Osteoblast (primary cell): ENCODE data around the gene SEMA4F. TPM values are rescaled to one million over a fixed set of nuclear protein-coding genes. Genes with fewer than 3 reads are reported as not detected.
A peak's percentile ranks its signal among the peaks of the same experiment; 100 is the strongest.

Experiments
- DNase-seq: peaks from one replicate; pipeline ENCODE4 v3.0.0; 2011; ENCODE audit warnings: low spot score, mixed read lengths; ENCODE audit not compliant: insufficient read length; ENCODE audit errors: missing footprints
- H2AFZ ChIP-seq: 2 replicates; pipeline ENCODE4 v1.6.0; 2011; ENCODE audit warnings: mild to moderate bottlenecking, low read length
- H3K27ac ChIP-seq: 2 replicates; pipeline ENCODE4 v1.5.1; 2011; ENCODE audit warnings: mild to moderate bottlenecking, low read depth, low read length, moderate library complexity
- H3K27me3 ChIP-seq: 2 replicates; pipeline ENCODE4 v1.6.0; 2012; ENCODE audit warnings: mild to moderate bottlenecking, control low read depth, inconsistent platforms, low read length, moderate library complexity; ENCODE audit not compliant: insufficient read depth
- H3K36me3 ChIP-seq: 2 replicates; pipeline ENCODE4 v1.5.1; 2011; ENCODE audit warnings: mild to moderate bottlenecking, low read length, control low read depth, moderate library complexity; ENCODE audit not compliant: insufficient read depth
- H3K4me1 ChIP-seq: 2 replicates; pipeline ENCODE4 v1.5.1; 2011; ENCODE audit warnings: mild to moderate bottlenecking, low read length, control low read depth, moderate library complexity; ENCODE audit not compliant: insufficient read depth
- H3K4me2 ChIP-seq: 2 replicates; pipeline ENCODE4 v1.6.0; 2011; ENCODE audit warnings: mild to moderate bottlenecking, low read length; ENCODE audit not compliant: insufficient read depth
- H3K4me3 ChIP-seq: fragments of 200-600 bp; sonication (generic); 3 replicates; pipeline ENCODE4 v1.5.1; 2012; ENCODE audit warnings: mild to moderate bottlenecking, low read length, inconsistent platforms; ENCODE audit not compliant: insufficient read depth
- H3K79me2 ChIP-seq: 2 replicates; pipeline ENCODE4 v1.6.0; 2012; ENCODE audit warnings: mild to moderate bottlenecking, low read length, control low read depth, inconsistent platforms; ENCODE audit not compliant: insufficient read depth
- H3K9me3 ChIP-seq: 2 replicates; pipeline ENCODE4 v1.5.1; 2011; ENCODE audit warnings: low read depth, low read length, control low read depth
- H4K20me1 ChIP-seq: 2 replicates; pipeline ENCODE4 v1.6.0; 2012; ENCODE audit warnings: mild to moderate bottlenecking, low read length, control low read depth; ENCODE audit not compliant: insufficient read depth
- total RNA-seq: library from RNA; depleted of rRNA; stranded (reverse); fragments of >200 nt; gene quantifications from 2 replicates; pipeline ENCODE4 v1.2.3, GENCODE V29; 2012
- TF ChIP-seq, protein P1 (sequence below): IDR thresholded peaks from 2 replicates; pipeline ENCODE4 v1.5.1; 2011; ENCODE audit warnings: mild to moderate bottlenecking, low read depth, low read length, moderate library complexity; ENCODE audit errors: extremely low read depth

Gene SEMA4F
- total RNA-seq, 1 donor, result 7.2 TPM

DNA sequence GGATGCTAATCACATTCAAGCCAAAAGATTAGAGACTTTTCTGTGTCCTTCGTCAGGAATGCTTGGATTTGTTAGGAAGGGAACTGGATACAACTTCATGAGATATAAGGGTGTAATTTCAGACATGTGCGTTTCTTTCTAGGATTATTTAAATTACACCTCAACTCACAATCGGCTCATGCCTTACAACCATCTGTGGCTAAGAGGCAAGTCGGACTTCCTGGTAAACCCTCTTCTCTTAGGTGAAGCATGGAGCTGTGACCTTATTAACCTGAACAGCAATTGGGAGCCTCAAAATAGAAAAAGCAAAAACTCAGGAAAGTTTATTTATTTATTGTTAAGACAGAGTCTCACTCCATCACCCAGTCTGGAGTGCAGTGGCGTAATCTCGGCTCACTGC lies 61.8 kb downstream of the SEMA4F start:
- H3K27me3 ChIP-seq, result peaks cover 14% of the 10 kb centered on the region
- H4K20me1 ChIP-seq, result no peaks in the 10 kb centered on the region
- H2AFZ ChIP-seq, result peak overlapping the region; percentile 93
- H3K9me3 ChIP-seq, result no peaks in the 10 kb centered on the region
- peak overlapping the region; percentile 76 for H3K4me3 ChIP-seq
- TF ChIP-seq, protein P1, sequence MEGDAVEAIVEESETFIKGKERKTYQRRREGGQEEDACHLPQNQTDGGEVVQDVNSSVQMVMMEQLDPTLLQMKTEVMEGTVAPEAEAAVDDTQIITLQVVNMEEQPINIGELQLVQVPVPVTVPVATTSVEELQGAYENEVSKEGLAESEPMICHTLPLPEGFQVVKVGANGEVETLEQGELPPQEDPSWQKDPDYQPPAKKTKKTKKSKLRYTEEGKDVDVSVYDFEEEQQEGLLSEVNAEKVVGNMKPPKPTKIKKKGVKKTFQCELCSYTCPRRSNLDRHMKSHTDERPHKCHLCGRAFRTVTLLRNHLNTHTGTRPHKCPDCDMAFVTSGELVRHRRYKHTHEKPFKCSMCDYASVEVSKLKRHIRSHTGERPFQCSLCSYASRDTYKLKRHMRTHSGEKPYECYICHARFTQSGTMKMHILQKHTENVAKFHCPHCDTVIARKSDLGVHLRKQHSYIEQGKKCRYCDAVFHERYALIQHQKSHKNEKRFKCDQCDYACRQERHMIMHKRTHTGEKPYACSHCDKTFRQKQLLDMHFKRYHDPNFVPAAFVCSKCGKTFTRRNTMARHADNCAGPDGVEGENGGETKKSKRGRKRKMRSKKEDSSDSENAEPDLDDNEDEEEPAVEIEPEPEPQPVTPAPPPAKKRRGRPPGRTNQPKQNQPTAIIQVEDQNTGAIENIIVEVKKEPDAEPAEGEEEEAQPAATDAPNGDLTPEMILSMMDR, result no peak
- H3K4me1 ChIP-seq, result peaks cover 13% of the 10 kb centered on the region
- no peak for DNase-seq
- H3K4me2 ChIP-seq, result peak overlapping the region; percentile 94
- H3K79me2 ChIP-seq, result no peaks in the 10 kb centered on the region
- no peaks in the 10 kb centered on the region for H3K36me3 ChIP-seq
- no peak overlapping the region for H3K27ac ChIP-seq

DNA sequence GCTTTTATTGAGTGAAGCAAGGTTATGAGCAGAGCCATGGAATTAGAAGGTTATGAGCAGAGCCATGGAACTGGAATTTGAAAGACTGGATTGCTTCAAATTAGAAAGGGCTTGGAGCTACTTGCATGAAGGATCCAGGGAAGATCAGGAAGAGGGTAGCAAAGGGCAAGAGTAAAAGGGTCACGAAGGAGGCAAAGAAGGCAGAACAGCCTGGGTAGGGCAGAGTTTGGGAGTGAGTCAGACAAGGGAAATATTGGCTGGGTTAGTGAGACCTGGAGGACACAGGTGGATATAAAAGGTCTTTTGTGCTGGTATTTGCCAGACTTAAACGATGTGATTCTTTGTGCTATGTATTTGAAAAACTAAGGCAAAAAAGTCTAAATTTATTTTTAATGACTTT lies 65.0 kb downstream of the SEMA4F start:
- Histone ChIP-seq H3K4me2 (no peak overlapping the region), H3K27me3 (peaks cover 17% of the 10 kb centered on the region), H3K79me2 (no peaks in the 10 kb centered on the region), H4K20me1 (no peaks in the 10 kb centered on the region), H3K4me3 (no peak overlapping the region), H3K27ac (no peak overlapping the region), H3K9me3 (no peaks in the 10 kb centered on the region), H2AFZ (no peak overlapping the region), H3K4me1 (peaks cover 9% of the 10 kb centered on the region), H3K36me3 (no peaks in the 10 kb centered on the region)
- DNase-seq, result no peak
- TF ChIP-seq, protein P1, result no peak

DNA sequence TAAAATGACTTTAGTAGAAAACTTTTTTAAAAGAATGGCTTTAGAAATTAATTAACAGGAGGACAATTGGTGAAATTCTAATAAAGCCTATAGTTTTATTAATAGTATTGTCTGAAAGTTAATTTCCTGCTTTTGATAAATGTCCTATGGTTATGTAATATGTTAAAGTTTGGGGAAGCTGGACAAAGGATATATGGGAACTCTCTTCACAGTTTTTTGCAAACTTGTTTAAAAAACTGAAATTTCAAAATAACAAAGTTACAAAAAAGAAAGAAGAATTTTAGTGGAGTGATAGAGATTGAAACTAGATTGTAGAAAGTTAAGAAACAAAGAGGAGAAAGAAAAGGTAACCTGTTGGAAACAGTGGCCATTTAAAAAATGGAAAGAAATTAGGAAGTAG lies 67.3 kb downstream of the SEMA4F start:
- Histone ChIP-seq H3K27me3 (peaks cover 14% of the 10 kb centered on the region), H2AFZ (no peak overlapping the region), H3K27ac (no peak overlapping the region), H3K79me2 (no peaks in the 10 kb centered on the region), H3K4me2 (no peak overlapping the region), H3K36me3 (no peaks in the 10 kb centered on the region), H3K9me3 (no peaks in the 10 kb centered on the region), H3K4me3 (no peak overlapping the region), H3K4me1 (no peaks in the 10 kb centered on the region), H4K20me1 (no peaks in the 10 kb centered on the region)
- TF ChIP-seq, protein P1, result no peak
- no peak for DNase-seq

DNA sequence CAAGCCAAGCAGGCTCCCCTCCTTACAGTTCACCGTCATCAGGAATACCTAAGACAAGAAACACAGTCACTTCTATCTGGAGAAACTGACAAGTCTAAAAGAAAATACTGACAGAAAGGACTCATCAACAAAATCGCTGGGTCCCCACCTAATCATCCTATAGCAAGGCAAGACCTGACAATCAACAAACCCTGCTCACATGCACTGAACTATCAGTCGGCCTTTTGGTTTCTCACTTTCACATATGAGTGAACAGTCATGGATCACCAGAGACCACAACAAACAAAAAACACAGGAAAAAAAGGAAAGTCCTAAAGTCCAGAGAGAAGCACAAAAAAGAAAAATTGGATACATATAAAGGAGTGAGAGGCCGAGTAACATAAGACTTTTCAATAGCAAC lies 70.4 kb downstream of the SEMA4F start:
- Histone ChIP-seq H3K36me3 (no peaks in the 10 kb centered on the region), H4K20me1 (no peaks in the 10 kb centered on the region), H3K9me3 (no peaks in the 10 kb centered on the region), H2AFZ (no peak overlapping the region), H3K4me2 (no peak overlapping the region), H3K79me2 (no peaks in the 10 kb centered on the region), H3K27me3 (peaks cover 3% of the 10 kb centered on the region), H3K27ac (no peak overlapping the region), H3K4me1 (no peaks in the 10 kb centered on the region), H3K4me3 (no peak overlapping the region)
- TF ChIP-seq, protein P1, result no peak
- DNase-seq, result no peak
